Erythroblast (primary cell): ENCODE results near the gene FAM89B.
A peak's percentile ranks its signal among the peaks of the same experiment; 100 is the strongest.

Source experiments
- DNase-seq, 2 experiments: peaks; one replicate each; lab custom pipeline; 2025; lab: John Stamatoyannopoulos, UW
- GATA1 ChIP-seq: IDR thresholded peaks from 2 replicates; pipeline ENCODE4 v1.6.1; 2011; ENCODE audit warnings: low read depth, mild to moderate bottlenecking, control low read depth, low read length, moderate library complexity
- POLR2A ChIP-seq: IDR thresholded peaks from 2 replicates; pipeline ENCODE4 v1.6.1; 2011; ENCODE audit warnings: mild to moderate bottlenecking, low read length

Gene FAM89B

GRCh38 chr11:65569164-65569972 lies 3.0 kb upstream of the FAM89B start:
- DNase-seq: no peak
- no peak for TF ChIP-seq GATA1
- no peak for TF ChIP-seq POLR2A

DNA sequence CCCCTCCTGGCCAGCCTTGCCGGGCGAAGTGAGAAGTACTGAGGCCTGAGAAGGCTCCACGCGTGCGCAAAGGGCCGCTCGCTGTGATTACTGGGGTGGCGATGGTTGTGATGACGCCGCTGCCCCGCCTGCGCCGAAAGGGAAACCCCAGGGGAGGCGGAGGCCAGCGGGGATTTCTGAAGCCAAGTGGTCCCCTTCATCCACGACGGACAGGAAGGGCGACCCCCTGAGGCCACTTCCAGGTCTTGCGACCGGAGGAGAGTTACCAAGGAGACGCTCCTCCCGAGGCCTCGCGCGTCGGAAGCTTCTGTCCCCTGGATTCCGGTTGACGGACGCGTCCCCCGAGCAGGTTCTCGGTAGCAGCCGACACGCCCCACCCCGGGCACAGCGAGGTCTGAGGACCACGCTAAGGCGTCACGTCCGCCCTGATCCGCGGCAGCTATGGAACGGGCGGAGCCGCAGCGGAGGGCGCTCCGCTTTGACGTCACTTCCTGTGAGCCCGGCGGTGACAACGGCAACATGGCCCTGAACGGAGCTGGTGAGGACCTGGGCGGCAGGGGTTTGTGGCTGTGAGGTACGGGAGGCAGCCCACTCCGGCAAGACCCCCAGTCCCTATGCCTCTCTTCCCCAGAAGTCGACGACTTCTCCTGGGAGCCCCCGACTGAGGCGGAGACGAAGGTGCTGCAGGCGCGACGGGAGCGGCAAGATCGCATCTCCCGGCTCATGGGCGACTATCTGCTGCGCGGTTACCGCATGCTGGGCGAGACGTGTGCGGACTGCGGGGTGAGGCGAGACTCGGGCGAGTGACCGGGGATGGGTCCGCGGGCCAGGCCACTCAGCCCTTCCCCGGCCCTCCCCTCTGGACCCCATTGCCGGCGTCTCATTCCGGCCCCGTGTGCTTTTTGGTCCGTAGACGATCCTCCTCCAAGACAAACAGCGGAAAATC lies 2.1 kb upstream of the FAM89B start, which contains the start of gene ZNRD2:
TSS of gene ZNRD2 (plus strand) at position 505 of the 946 bp plus-strand sequence. CDS start at position 520, 15 bp downstream.
- peak; percentile 98 for DNase-seq
- TF ChIP-seq GATA1 (no peak), POLR2A (peak; percentile 90)

- no peak for DNase-seq
- no peak for TF ChIP-seq GATA1
- no peak for TF ChIP-seq POLR2A
Observed at GRCh38 chr11:65571420-65571819, 918 bp upstream of the FAM89B start.

DNA sequence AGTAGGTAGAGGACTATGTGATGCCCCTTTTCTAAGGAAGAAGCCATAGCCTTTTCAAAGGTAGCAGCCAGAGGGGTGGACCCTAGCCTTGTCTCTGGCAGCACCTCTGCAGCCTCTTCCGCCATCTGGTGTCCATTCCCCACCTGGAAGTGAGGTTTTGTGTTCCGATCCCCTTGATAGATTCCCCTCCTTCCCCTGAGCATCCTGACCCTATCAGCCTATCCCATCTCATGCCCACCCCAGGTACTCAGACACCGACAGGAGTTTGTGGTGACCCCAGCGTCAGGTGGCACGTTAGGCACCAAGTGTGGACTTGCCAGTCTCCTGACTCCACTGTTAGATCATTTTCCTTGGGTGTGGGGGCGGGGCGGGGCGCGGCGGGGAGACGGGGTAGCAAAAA lies 398 bp upstream of the FAM89B start:
- TF ChIP-seq GATA1 (no peak), POLR2A (no peak)
- DNase-seq: peak; percentile 69 to 77

GRCh38 chr11:65573391-65574079 lies 1.2 kb downstream of the FAM89B start:
- no peak for DNase-seq
- TF ChIP-seq POLR2A (no peak), GATA1 (no peak)

DNA sequence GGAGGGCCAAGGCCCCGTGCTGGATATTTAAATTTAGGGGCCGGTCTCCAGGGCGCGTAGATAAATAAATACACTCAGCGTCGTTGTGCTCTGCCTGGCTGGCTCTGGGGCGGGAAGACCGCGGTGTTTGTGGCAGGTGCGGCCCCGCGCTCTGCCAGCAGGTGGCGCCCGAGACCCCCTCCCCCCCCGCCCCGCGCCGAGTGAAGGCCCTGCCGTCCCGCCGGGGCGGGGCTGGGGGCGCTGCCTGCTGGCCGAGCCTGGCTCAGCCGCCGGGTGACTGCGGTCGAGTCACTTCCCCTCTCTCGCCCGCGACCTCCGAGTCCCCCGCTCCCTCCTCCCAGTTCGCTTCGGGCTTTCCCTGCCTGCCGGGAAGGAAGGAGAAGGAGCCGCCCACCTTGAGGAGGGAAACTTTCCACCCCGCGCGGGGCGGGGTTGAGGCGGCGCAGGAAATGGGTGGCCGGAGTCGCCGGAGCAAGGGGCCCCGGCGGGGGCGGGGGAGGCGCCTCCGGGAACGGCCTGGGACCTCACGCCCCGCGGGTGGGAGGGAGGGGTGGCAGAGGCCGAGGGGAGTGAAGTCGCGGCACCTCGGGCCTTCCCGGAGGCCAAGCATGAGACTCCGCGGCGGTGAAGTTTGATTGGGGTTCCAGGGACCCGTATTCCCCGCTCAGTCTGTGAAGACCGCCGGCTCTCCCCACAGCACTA lies 1.9 kb downstream of the FAM89B start:
- DNase-seq: peak; percentile 92 to 94
- TF ChIP-seq POLR2A (no peak), GATA1 (no peak)

DNA sequence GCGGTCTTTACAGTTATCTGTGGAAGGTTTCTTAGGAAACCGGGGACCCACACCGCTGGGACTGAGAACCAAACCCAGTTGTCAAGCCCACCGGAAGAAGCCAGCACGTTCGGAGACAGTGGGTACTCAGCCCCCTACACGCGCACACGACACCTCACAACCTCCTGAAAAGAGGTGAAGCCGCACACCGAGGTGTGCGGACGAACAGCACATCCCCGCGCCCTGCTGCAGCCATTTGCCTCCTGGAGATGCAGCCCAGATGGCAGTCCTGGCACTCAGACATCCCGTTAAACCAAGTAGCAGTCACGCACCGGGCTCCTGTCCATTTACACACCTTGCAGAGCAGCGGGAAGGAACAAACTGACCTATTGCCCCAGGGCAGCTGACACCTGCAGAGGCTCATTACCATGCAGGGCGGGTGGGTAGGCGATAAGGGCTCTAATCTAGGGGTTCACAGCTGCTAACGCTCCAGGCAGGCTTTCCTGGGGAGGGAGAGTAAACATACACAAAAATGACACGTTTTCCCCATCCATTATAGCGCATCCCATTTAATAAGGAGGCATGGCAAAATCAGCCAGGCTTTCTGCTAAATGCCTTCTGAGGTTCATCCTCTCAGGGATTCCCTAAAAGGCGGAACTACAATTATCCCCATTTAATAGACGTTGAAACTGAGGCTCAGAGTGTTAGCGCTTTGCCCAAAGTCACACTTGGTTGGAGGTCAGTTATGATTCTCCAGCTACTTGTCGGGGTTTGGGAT lies 2.7 kb downstream of the FAM89B start:
- TF ChIP-seq POLR2A (peak; percentile 76), GATA1 (peak; percentile 42)
- DNase-seq: peak; percentile 92 to 94

- DNase-seq: peak; percentile 84 to 90
- TF ChIP-seq POLR2A (peak; percentile 78), GATA1 (no peak)
Observed at GRCh38 chr11:65575568-65576231, 3.4 kb downstream of the FAM89B start, which contains the start of gene EHBP1L1. Gene EHBP1L1, plus strand, starts transcription at chr11:65576053. Its CDS starts 250 bp downstream, at chr11:65576303.

- DNase-seq: no peak
- TF ChIP-seq POLR2A (no peak), GATA1 (no peak)
Observed at GRCh38 chr11:65576232-65576866, 4.0 kb downstream of the FAM89B start.

- peak; percentile 71 for TF ChIP-seq POLR2A
- TF ChIP-seq GATA1: no peak
- peak; percentile 57 to 76 for DNase-seq
Observed at GRCh38 chr11:65576867-65577755, 4.8 kb downstream of the FAM89B start.
